Aortic smooth muscle cell (primary cell): ENCODE data around the gene ITGAD. TPM values are rescaled to one million over a fixed set of nuclear protein-coding genes. Genes with fewer than 3 reads are reported as not detected.

Experiments used
- total RNA-seq: library from RNA; depleted of rRNA; stranded (reverse); fragments of >200 nt; gene quantifications from 2 replicates; pipeline ENCODE4 v1.2.3, GENCODE V29; 2014

Gene ITGAD
- not detected in 2 replicates for total RNA-seq

GRCh38 chr16:31393056-31393455 is at the start of gene ITGAD:
Gene ITGAD, plus strand, starts transcription at chr16:31393335. Its CDS starts 26 bp downstream, at chr16:31393361.

DNA sequence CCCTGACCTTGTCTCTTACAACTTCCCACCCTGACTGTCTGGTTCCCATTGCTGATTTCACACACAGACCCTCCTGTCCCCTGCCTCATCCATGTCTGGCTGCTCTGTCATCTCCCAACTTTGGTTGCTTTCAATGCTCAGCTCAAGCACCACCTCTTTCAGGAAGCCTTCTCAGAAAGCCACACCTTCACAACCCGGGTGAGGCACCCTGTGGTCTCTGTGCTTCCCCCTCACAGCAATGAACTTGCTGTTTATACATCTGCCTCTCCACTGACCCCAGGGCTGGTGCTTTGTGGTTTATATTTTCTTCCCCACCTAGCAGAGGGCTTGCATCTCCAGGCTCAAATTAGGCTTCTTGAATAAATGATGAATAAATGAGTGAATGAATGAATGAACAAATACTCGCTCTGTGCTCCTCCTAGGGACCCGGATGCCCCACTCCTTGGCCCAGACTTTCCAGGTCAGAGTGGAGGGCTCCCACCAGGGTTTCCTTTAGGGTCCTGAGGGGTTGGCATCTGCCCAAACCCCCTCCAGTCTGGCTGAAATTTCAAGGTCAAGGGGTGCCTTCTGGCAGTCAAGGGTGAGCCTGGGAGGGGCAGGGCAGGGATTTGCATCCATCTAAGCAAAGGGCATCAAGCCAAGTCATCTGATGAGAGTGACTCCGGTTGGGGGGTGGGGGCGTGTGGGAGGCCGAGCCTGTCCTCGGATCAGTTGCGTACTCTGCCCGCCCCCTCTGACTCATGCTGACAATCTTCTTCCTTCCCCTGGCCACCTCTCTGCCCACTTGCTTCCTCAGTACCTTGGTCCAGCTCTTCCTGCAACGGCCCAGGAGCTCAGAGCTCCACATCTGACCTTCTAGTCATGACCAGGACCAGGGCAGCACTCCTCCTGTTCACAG is 38.5 kb upstream of the ITGAD start, which contains the start of gene ITGAX:
Gene ITGAX, plus strand, starts transcription at position 783 of the 898 bp plus-strand sequence. Its CDS starts 79 bp downstream, at position 862.

GRCh38 chr16:31428279-31428597 is 35.1 kb downstream of the ITGAD start, which contains the start of gene COX6A2:
Gene COX6A2, minus strand, starts transcription at chr16:31428360. Its CDS starts 35 bp downstream, at chr16:31428325.

GRCh38 chr16:31458844-31459686 is 65.9 kb downstream of the ITGAD start, which contains the start of gene ARMC5:
Gene ARMC5, plus strand, starts transcription at chr16:31459501. Its CDS starts 24 bp downstream, at chr16:31459525.

DNA sequence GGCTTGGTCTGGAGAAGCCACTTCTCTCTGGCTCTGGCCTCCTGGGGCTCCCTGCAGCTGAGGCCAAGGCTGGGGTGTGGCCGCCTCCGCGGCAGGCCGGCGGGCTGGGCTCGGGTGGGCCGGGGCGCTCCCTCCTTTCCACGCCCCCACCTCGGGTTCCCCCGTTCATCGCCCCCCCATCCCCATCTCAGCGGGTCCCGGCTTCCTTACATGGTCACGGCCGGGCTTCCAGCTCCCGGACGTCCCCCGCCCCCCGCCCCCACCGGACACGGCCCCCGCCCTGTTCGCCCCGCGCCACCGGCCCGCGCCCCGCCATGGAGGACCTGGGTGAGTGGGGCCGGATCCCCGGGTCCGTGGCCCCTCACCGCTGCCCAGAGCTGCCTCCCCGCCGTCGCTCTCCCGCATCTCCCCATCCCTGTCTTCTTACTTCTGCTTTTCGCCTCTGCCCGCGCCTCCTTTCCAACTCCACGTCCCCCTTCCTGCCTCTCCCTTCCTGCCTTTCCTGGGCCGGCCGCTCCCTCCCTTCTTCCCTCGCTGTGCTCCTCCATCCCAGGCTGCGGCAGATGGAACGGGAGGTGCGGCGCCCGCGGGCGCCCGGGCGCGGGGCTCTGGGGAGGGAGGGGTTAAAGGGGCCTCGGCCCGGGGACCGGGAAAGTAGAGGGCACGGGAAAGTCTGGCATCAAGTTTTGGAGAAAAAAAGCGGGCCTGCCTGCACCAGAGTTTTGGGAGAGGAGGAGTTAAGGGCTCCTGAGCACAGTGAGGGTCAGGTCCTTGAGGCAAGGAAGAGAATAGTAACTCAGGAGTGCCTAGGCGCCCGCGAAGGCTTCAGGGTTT is 79.0 kb downstream of the ITGAD start, which contains the start of gene TGFB1I1:
Gene TGFB1I1, plus strand, starts transcription at position 278 of the 834 bp plus-strand sequence. Its CDS starts 37 bp downstream, at position 315.

Other genes starting within 250 kb of the ITGAD start
- gene PRSS36, start 243.3 kb upstream of the ITGAD start, total RNA-seq, result 0.53 and 0.62 TPM in 2 replicates
- 35.0 and 37.7 TPM in 2 replicates for gene FUS, start 213.2 kb upstream of the ITGAD start, total RNA-seq
- gene PYCARD, start 190.6 kb upstream of the ITGAD start, total RNA-seq, result 37.1 and 42.5 TPM in 2 replicates
- not detected in 2 replicates for gene TRIM72, start 179.2 kb upstream of the ITGAD start, total RNA-seq
- gene PYDC1, start 176.2 kb upstream of the ITGAD start, total RNA-seq, result not detected in 2 replicates
- gene ITGAM, start 133.4 kb upstream of the ITGAD start, total RNA-seq, result under 0.01 TPM in 1 of 2 replicates, not detected in the other
- gene ITGAX, start 38.2 kb upstream of the ITGAD start, total RNA-seq, result 0.12 and 0.26 TPM in 2 replicates
- gene COX6A2, start 35.0 kb downstream of the ITGAD start, total RNA-seq, result not detected in 2 replicates
- gene ZNF843, start 49.5 kb downstream of the ITGAD start, total RNA-seq, result 0.12 and 0.26 TPM in 2 replicates
- 10.3 and 11.1 TPM in 2 replicates for gene ARMC5, start 66.2 kb downstream of the ITGAD start, total RNA-seq
- gene TGFB1I1, start 78.8 kb downstream of the ITGAD start, total RNA-seq, result 21.8 and 27.7 TPM in 2 replicates
- 0.06 TPM in 1 of 2 replicates, not detected in the other for gene SLC5A2, start 89.8 kb downstream of the ITGAD start, total RNA-seq
- gene RUSF1, start 115.1 kb downstream of the ITGAD start, total RNA-seq, result 43.7 and 51.2 TPM in 2 replicates
- not detected in 2 replicates for gene AHSP, start 134.6 kb downstream of the ITGAD start, total RNA-seq